Hepatocyte (in vitro differentiated cells): ENCODE measurements around the gene MET. TPM values are rescaled to one million over a fixed set of nuclear protein-coding genes. Genes with fewer than 3 reads are reported as not detected.

Experiments used
- DNase-seq: peaks from one replicate; pipeline ENCODE4 v3.0.0-alpha.2; 2016; ENCODE audit warnings: low spot score
- H2AFZ ChIP-seq: fragments of 200-600 bp; sonication (generic); 2 replicates; pipeline ENCODE4 v1.6.0; 2016; ENCODE audit warnings: antibody characterized with exemption, mild to moderate bottlenecking
- H3K27ac ChIP-seq: fragments of 200-600 bp; sonication (generic); 2 replicates; pipeline ENCODE4 v1.5.1; 2016; ENCODE audit warnings: mild to moderate bottlenecking
- H3K27me3 ChIP-seq: fragments of 200-600 bp; sonication (generic); 2 replicates; pipeline ENCODE4 v1.6.1; 2016
- H3K36me3 ChIP-seq: fragments of 200-600 bp; sonication (generic); replicated peaks from 2 replicates; pipeline ENCODE4 v1.5.1; 2016; ENCODE audit warnings: low read depth; ENCODE audit not compliant: insufficient read depth
- H3K4me1 ChIP-seq: fragments of 200-600 bp; sonication (generic); 2 replicates; pipeline ENCODE4 v1.5.1; 2016; ENCODE audit warnings: mild to moderate bottlenecking, moderate library complexity; ENCODE audit not compliant: insufficient read depth
- H3K4me2 ChIP-seq: fragments of 200-600 bp; sonication (generic); 2 replicates; pipeline ENCODE4 v1.6.0; 2016
- H3K4me3 ChIP-seq: fragments of 200-600 bp; sonication (generic); 2 replicates; pipeline ENCODE4 v1.5.1; 2016; ENCODE audit warnings: mild to moderate bottlenecking
- H3K79me2 ChIP-seq: fragments of 200-600 bp; sonication (generic); 2 replicates; pipeline ENCODE4 v1.6.0; 2017; ENCODE audit warnings: mild to moderate bottlenecking
- H3K9me2 ChIP-seq: fragments of 200-600 bp; sonication (generic); replicated peaks from 2 replicates; pipeline ENCODE4 v1.6.0; 2017; ENCODE audit warnings: mild to moderate bottlenecking; ENCODE audit not compliant: insufficient read depth
- H3K9me3 ChIP-seq: fragments of 200-600 bp; sonication (generic); 2 replicates; pipeline ENCODE4 v1.5.1; 2016; ENCODE audit warnings: low read depth, mild to moderate bottlenecking
- H4K20me1 ChIP-seq: fragments of 200-600 bp; sonication (generic); 2 replicates; pipeline ENCODE4 v1.6.0; 2016; ENCODE audit warnings: mild to moderate bottlenecking; ENCODE audit not compliant: insufficient read depth, poor library complexity, severe bottlenecking
- EZH2 ChIP-seq: fragments of 200-600 bp; sonication (generic); IDR thresholded peaks from 2 replicates; pipeline ENCODE4 v1.6.1; 2016; ENCODE audit warnings: antibody characterized with exemption, mild to moderate bottlenecking, borderline replicate concordance
- EZH2phosphoT487 ChIP-seq: fragments of 200-600 bp; sonication (generic); IDR thresholded peaks from one replicate; pipeline ENCODE4 v1.6.1; 2018; ENCODE audit warnings: antibody characterized with exemption, mild to moderate bottlenecking, low read depth, moderate library complexity; ENCODE audit not compliant: unreplicated experiment, severe bottlenecking
- WGBS: methylation state at CpG from one replicate; pipeline ENCODE4 v1.1.6; 2016; ENCODE audit warnings: low lambda C conversion rate; ENCODE audit errors: missing lambda C conversion rate; 5-methylcytosine and 5-hydroxymethylcytosine counted together
- polyA plus RNA-seq: library from polyadenylated mRNA; unstranded; fragments of >200 nt; fragmentation: Nextera tagmentation; extraction: Ambion mirVana; gene quantifications from 2 replicates; pipeline ENCODE4 v1.2.1, GENCODE V29; 2016
- total RNA-seq: library from RNA; depleted of rRNA; stranded (reverse); fragments of >200 nt; gene quantifications from 2 replicates; pipeline ENCODE4 v1.2.3, GENCODE V29; 2014
- TF ChIP-seq, protein P1 (sequence below): fragments of 200-600 bp; sonication (generic); IDR thresholded peaks from 2 replicates; pipeline ENCODE4 v1.5.1; 2016; ENCODE audit warnings: antibody characterized with exemption, mild to moderate bottlenecking; ENCODE audit not compliant: poor library complexity

MET gene
- total and polyA plus RNA-seq, 2 experiments from 2014 or later, result 12.7 to 35.7 TPM

DNA sequence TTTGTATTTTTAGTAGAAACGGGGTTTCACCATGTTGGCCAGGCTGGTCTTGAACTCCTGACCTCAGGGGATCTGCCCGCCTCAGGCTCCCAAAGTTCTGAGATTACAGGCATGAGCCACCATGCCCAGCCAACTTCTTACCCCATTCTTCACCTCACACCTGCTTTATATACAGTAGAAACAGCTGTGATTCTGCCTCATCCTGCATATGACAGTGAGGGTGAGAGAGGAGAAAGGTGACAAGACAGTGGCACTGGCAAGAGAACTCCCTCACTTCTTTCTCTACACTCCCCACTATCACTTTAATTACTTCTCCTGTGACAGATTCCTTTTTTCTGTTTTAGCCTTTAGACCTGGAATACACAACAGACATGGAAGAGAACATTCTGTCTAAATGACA lies 128.6 kb downstream of the MET start:
- H3K4me1 ChIP-seq, result peaks cover 34% of the 10 kb centered on the region
- no peak overlapping the region for H3K4me2 ChIP-seq
- H4K20me1 ChIP-seq, result no peaks in the 10 kb centered on the region
- no peak overlapping the region for H3K4me3 ChIP-seq
- H3K27me3 ChIP-seq, result no peaks in the 10 kb centered on the region
- H3K9me3 ChIP-seq, result no peaks in the 10 kb centered on the region
- H3K36me3 ChIP-seq, result no peaks in the 10 kb centered on the region
- H3K79me2 ChIP-seq, result no peaks in the 10 kb centered on the region
- peak overlapping the region; percentile 52 for H3K27ac ChIP-seq
- DNase-seq, result no peak
- TF ChIP-seq EZH2phosphoT487 (no peak), EZH2 (no peak)
- TF ChIP-seq, protein P1, sequence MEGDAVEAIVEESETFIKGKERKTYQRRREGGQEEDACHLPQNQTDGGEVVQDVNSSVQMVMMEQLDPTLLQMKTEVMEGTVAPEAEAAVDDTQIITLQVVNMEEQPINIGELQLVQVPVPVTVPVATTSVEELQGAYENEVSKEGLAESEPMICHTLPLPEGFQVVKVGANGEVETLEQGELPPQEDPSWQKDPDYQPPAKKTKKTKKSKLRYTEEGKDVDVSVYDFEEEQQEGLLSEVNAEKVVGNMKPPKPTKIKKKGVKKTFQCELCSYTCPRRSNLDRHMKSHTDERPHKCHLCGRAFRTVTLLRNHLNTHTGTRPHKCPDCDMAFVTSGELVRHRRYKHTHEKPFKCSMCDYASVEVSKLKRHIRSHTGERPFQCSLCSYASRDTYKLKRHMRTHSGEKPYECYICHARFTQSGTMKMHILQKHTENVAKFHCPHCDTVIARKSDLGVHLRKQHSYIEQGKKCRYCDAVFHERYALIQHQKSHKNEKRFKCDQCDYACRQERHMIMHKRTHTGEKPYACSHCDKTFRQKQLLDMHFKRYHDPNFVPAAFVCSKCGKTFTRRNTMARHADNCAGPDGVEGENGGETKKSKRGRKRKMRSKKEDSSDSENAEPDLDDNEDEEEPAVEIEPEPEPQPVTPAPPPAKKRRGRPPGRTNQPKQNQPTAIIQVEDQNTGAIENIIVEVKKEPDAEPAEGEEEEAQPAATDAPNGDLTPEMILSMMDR, result no peak
- H3K9me2 ChIP-seq, result no peaks in the 10 kb centered on the region
- H2AFZ ChIP-seq, result no peak overlapping the region
- 90% methylated on average over 2 of the region's 2 CpGs for WGBS

DNA sequence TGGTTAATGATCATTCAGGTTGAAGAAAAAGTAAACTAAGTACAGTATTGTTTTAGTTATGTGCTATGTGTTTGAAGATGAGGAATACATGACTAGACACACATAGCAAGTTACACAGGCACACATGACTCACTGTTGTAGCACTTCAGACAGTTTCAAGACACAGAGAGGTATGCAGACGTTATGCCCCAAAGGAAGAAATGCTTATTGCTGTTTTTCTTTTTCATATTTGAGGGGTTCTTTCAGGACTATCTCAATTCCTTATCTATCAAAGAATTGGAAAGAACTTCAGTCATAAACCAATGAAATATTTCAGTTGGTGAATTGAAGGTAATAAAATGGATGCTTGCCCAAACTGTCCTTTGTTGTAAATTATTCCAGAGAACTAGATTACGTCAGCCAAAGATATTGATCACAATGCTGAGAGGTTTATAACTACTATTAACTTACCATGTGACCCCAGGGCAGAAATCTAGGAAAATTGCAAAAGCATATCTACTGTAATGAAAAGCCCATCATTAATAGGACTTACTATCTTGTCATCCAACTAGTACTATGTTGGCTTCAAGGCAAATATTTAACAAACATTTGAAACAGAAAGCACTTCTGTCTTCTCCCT lies 129.2 kb downstream of the MET start:
- Histone ChIP-seq H3K27ac (peak overlapping the region; percentile 52), H3K36me3 (no peaks in the 10 kb centered on the region), H3K9me3 (no peaks in the 10 kb centered on the region), H3K79me2 (no peaks in the 10 kb centered on the region), H4K20me1 (no peaks in the 10 kb centered on the region), H3K4me2 (peak overlapping the region; percentile 39), H3K9me2 (no peaks in the 10 kb centered on the region), H2AFZ (no peak overlapping the region), H3K27me3 (no peaks in the 10 kb centered on the region), H3K4me3 (no peak overlapping the region), H3K4me1 (peaks cover 40% of the 10 kb centered on the region)
- 38% methylated on average over 2 of the region's 2 CpGs for WGBS
- TF ChIP-seq, protein P1, result no peak
- TF ChIP-seq EZH2, result no peak
- TF ChIP-seq EZH2phosphoT487, result no peak
- peak; percentile 37 for DNase-seq

DNA sequence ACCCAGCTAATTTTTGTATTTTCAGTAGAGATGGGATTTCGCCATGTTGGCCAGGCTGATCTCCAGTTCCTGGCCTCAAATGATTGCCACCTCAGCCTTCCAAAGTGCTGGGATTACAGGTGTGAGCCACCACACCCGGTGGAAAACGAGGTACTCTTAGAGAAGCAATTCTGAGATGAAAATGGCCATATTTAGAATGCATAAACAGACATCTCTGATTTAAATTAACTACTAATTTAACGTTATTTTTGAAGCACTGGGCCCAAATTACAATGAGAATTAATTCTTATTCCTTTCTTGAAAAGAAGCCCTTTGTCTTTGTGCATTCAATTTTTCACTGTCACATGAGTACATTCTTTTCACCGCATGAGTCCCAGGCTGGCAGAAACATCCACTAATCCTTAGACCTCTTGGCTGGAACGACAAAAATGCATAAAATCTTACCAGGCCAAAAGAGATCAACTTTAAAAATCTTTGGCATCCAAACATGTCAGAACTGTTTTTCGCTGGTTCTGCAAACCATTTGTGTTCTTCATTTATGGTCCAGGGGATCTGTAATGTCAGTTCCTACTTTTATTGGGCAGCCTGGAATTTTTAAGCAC lies 130.2 kb downstream of the MET start:
- no peak for DNase-seq
- TF ChIP-seq EZH2 (no peak), EZH2phosphoT487 (no peak)
- TF ChIP-seq, protein P1, result no peak
- H3K4me1 ChIP-seq, result peaks cover 46% of the 10 kb centered on the region
- peak overlapping the region; percentile 35 for H3K27ac ChIP-seq
- H3K79me2 ChIP-seq, result no peaks in the 10 kb centered on the region
- H3K27me3 ChIP-seq, result no peaks in the 10 kb centered on the region
- H4K20me1 ChIP-seq, result no peaks in the 10 kb centered on the region
- peak overlapping the region; percentile 4 for H3K4me2 ChIP-seq
- H3K36me3 ChIP-seq, result no peaks in the 10 kb centered on the region
- no peak overlapping the region for H3K4me3 ChIP-seq
- H2AFZ ChIP-seq, result no peak overlapping the region
- 72% methylated on average over 7 of the region's 7 CpGs for WGBS
- H3K9me3 ChIP-seq, result no peaks in the 10 kb centered on the region
- no peaks in the 10 kb centered on the region for H3K9me2 ChIP-seq
